HG03139 (cell line): ENCODE results near the gene CBLC.

Experiments
- ATAC-seq: cut with Tn5 transposase; IDR thresholded peaks from one replicate; pipeline ENCODE4 v1.9.1; 2021; ENCODE audit not compliant: unreplicated experiment

The CBLC gene

GRCh38 chr19:44777715-44778347, at the start of gene CBLC:
TSS of gene CBLC (plus strand) at chr19:44777890. CDS start at chr19:44777932, 42 bp downstream.
- no peak for ATAC-seq

- no peak for ATAC-seq
Observed at GRCh38 chr19:44728178-44728577, 49.5 kb upstream of the CBLC start.

- ATAC-seq, result no peak
Observed at GRCh38 chr19:44729516-44730033, 48.1 kb upstream of the CBLC start.

- no peak for ATAC-seq
Observed at GRCh38 chr19:44731081-44731480, 46.6 kb upstream of the CBLC start.

- ATAC-seq, result no peak
Observed at GRCh38 chr19:44731622-44732021, 46.1 kb upstream of the CBLC start.

- no peak for ATAC-seq
Observed at GRCh38 chr19:44732235-44733014, 45.3 kb upstream of the CBLC start.

GRCh38 chr19:44734357-44734756, 43.3 kb upstream of the CBLC start:
- no peak for ATAC-seq

- ATAC-seq, result no peak
Observed at GRCh38 chr19:44735011-44735410, 42.7 kb upstream of the CBLC start.

- no peak for ATAC-seq
Observed at GRCh38 chr19:44737238-44738071, 40.2 kb upstream of the CBLC start.

GRCh38 chr19:44738136-44738535, 39.6 kb upstream of the CBLC start:
- ATAC-seq, result no peak

GRCh38 chr19:44738603-44739558, 38.8 kb upstream of the CBLC start:
- no peak for ATAC-seq

- no peak for ATAC-seq
Observed at GRCh38 chr19:44740351-44740824, 37.3 kb upstream of the CBLC start.

- no peak for ATAC-seq
Observed at GRCh38 chr19:44741258-44741731, 36.4 kb upstream of the CBLC start.

- ATAC-seq, result no peak
Observed at GRCh38 chr19:44741841-44742329, 35.8 kb upstream of the CBLC start.

- no peak for ATAC-seq
Observed at GRCh38 chr19:44742330-44743061, 35.2 kb upstream of the CBLC start.

GRCh38 chr19:44744871-44745332, 32.8 kb upstream of the CBLC start:
- no peak for ATAC-seq

- ATAC-seq, result no peak
Observed at GRCh38 chr19:44745341-44745831, 32.3 kb upstream of the CBLC start.

- ATAC-seq, result no peak
Observed at GRCh38 chr19:44745887-44746600, 31.6 kb upstream of the CBLC start.
